Measurements from ENCODE around the gene RYR1. TPM values are rescaled to one million over a fixed set of nuclear protein-coding genes. Genes with fewer than 3 reads are reported as not detected.

RYR1 gene
- total RNA-seq, 3 donors from 2014 or later = 0.46 to 2.5 (median 1.3) TPM

GRCh38 chr19:38434549-38435051 is 1.1 kb downstream of the RYR1 start:
- Histone ChIP-seq H3K36me3 (ENCODE audit: low read depth) (no peaks in the 10 kb centered on the region), H3K4me1 (ENCODE audit: low read depth) (no peaks in the 10 kb centered on the region), H3K4me3 (no peak overlapping the region), H3K9me3 (no peaks in the 10 kb centered on the region)
- TF ChIP-seq CTCF (IDR thresholded peaks at IDR 0.05) = no peak
- intact Hi-C loops (cut with DNase I, micrococcal nuclease) = no loop called here
- no peak for ATAC-seq
- peak in 1 of 3 donors; percentile 12 for DNase-seq

GRCh38 chr19:38437295-38437694 is 3.8 kb downstream of the RYR1 start:
- no peak for TF ChIP-seq CTCF (IDR thresholded peaks at IDR 0.05)
- no peaks in the 10 kb centered on the region for H3K9me3 ChIP-seq
- ATAC-seq = no peak
- H3K4me1 ChIP-seq (ENCODE audit: low read depth) = no peaks in the 10 kb centered on the region
- no peak for DNase-seq
- no peaks in the 10 kb centered on the region for H3K36me3 ChIP-seq (ENCODE audit: low read depth)
- intact Hi-C loops (cut with DNase I, micrococcal nuclease) = no loop called here
- no peak overlapping the region for H3K4me3 ChIP-seq

GRCh38 chr19:38437917-38438316 is 4.4 kb downstream of the RYR1 start:
- intact Hi-C loops (cut with DNase I, micrococcal nuclease) = no loop called here
- TF ChIP-seq CTCF (IDR thresholded peaks at IDR 0.05) = no peak
- ATAC-seq (no peak), DNase-seq (no peak)
- H3K4me1 ChIP-seq (ENCODE audit: low read depth) = no peaks in the 10 kb centered on the region
- H3K36me3 ChIP-seq (ENCODE audit: low read depth) = no peaks in the 10 kb centered on the region
- H3K9me3 ChIP-seq = no peaks in the 10 kb centered on the region
- H3K4me3 ChIP-seq = no peak overlapping the region

GRCh38 chr19:38440592-38440991 is 7.1 kb downstream of the RYR1 start:
- DNase-seq = no peak
- H3K4me1 ChIP-seq (ENCODE audit: low read depth) = no peaks in the 10 kb centered on the region

GRCh38 chr19:38441657-38442348 is 8.3 kb downstream of the RYR1 start:
- H3K9me3 ChIP-seq = no peaks in the 10 kb centered on the region
- no peak for DNase-seq
- H3K36me3 ChIP-seq (ENCODE audit: low read depth) = no peaks in the 10 kb centered on the region
- H3K4me1 ChIP-seq (ENCODE audit: low read depth) = no peaks in the 10 kb centered on the region
- H3K4me3 ChIP-seq = no peak overlapping the region
- intact Hi-C loops (cut with DNase I, micrococcal nuclease) = no loop called here
- no peak for ATAC-seq
- no peak for TF ChIP-seq CTCF (IDR thresholded peaks at IDR 0.05)

More at GRCh38 chr19:38440592-38440991, 7.1 kb downstream of the RYR1 start:
- no peak overlapping the region for H3K4me3 ChIP-seq
- no peak for ATAC-seq
- intact Hi-C loops (cut with DNase I, micrococcal nuclease) = no loop called here
- no peaks in the 10 kb centered on the region for H3K36me3 ChIP-seq (ENCODE audit: low read depth)
- H3K9me3 ChIP-seq = no peaks in the 10 kb centered on the region
- no peak for TF ChIP-seq CTCF (IDR thresholded peaks at IDR 0.05)

Measured in mucosa of descending colon (tissue), 3 donors.